ENCODE measurements around the gene NANS.

DNA sequence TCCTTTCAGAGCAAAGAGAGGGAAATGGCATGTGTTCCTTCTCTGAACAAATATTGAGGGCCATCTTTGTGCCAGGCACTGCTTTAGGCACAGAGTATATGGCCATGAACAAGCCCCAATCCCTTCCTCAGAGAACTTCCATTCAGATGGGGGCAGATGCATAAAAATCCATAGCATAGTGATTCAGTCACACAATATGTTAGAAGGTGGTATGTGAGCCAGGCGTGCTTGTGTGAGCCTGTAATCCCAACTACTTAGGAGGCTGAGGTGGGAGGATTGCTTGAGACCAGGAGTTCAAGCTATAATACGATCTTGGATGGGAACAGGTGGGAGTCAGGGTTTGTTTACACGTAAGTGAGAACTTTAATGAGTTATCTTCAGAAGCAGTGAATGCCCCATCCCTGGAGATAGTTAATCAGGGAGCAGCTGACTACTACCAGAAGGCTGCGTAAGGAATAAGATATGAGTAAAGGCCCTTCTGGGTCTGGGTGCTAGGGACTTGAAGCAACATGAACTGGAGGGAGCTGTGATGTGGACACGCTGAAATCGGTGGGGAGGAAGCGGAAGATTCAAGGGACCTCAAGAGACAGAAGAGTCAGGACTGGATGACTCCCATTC, 27.1 kb downstream of the NANS start:
- TF ChIP-seq, protein P1, sequence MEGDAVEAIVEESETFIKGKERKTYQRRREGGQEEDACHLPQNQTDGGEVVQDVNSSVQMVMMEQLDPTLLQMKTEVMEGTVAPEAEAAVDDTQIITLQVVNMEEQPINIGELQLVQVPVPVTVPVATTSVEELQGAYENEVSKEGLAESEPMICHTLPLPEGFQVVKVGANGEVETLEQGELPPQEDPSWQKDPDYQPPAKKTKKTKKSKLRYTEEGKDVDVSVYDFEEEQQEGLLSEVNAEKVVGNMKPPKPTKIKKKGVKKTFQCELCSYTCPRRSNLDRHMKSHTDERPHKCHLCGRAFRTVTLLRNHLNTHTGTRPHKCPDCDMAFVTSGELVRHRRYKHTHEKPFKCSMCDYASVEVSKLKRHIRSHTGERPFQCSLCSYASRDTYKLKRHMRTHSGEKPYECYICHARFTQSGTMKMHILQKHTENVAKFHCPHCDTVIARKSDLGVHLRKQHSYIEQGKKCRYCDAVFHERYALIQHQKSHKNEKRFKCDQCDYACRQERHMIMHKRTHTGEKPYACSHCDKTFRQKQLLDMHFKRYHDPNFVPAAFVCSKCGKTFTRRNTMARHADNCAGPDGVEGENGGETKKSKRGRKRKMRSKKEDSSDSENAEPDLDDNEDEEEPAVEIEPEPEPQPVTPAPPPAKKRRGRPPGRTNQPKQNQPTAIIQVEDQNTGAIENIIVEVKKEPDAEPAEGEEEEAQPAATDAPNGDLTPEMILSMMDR (IDR thresholded peaks at IDR 0.05): no peak
- TF ChIP-seq POLR2A (IDR thresholded peaks at IDR 0.05): no peak
- TF ChIP-seq EP300 (IDR thresholded peaks at IDR 0.05): no peak

Measured in tibial nerve (tissue), 4 donors.